ENCODE results near the gene INTS14. TPM values are rescaled to one million over a fixed set of nuclear protein-coding genes. Genes with fewer than 3 reads are reported as not detected.
A peak's percentile ranks its signal among the peaks of the same experiment; 100 is the strongest.

INTS14 gene
- total RNA-seq, 1 experiment from 2014 or later: 41.2 TPM

- Histone ChIP-seq H3K36me3 (ENCODE audit: control insufficient read depth, insufficient read depth, low read length) (no peaks in the 10 kb centered on the region), H3K27me3 (ENCODE audit: control insufficient read depth, insufficient read depth, low read length) (no peaks in the 10 kb centered on the region), H3K4me3 (ENCODE audit: low read depth in 2 of 2, low read length in 2 of 2) (no peak overlapping the region), H3K4me1 (ENCODE audit: control insufficient read depth, insufficient read depth, low read length) (peaks cover 6% of the 10 kb centered on the region; the same call in 1 of the 2 replicates), H3K27ac (ENCODE audit: low read length) (no peak overlapping the region), H3K9me3 (ENCODE audit: control insufficient read depth, insufficient read depth, low read depth, low read length) (no peaks in the 10 kb centered on the region)
- in situ Hi-C loops (cut with HindIII; ENCODE audit: low pct_unique_long_range_greater_than_20kb, low sequenced_read_pairs): no loop called here
- POLR2A ChIA-PET: no interaction called here
- DNase-seq (ENCODE audit: low read depth, low spot score) (no peak), ATAC-seq (0 out of 2 replicates have a peak, but pooled peaks have one; percentile 20)
- no TSS peak for BruUV-seq (replicated peaks)
- CTCF ChIA-PET: interaction anchor here (0.5 to 0.6 kb wide), 2 partner anchors 147 to 220 kb away, joined by 4 to 8 read pairs; no protein-coding TSS in a partner anchor
- intact Hi-C loops (cut with micrococcal nuclease; ENCODE audit: unreplicated experiment): no loop called here
- TF ChIP-seq POLR2AphosphoS5 (IDR thresholded peaks at IDR 0.05; ENCODE audit: low read depth, low read length) (no peak), TCF7L2 (IDR thresholded peaks at IDR 0.05; ENCODE audit: low read depth, low read length) (no peak), SIN3A (IDR thresholded peaks at IDR 0.05; ENCODE audit: borderline replicate concordance, insufficient read depth, low read depth, low read length) (no peak), REST (IDR thresholded peaks at IDR 0.05; ENCODE audit: insufficient read depth in 1 of 2, low read depth in 2 of 2, low read length in 1 of 2) (no peak)
Observed at GRCh38 chr15:65641768-65642475, 31.0 kb upstream of the INTS14 start.

GRCh38 chr15:65639509-65639908, 28.6 kb upstream of the INTS14 start:
- TF ChIP-seq POLR2AphosphoS5 (IDR thresholded peaks at IDR 0.05; ENCODE audit: low read depth, low read length) (no peak), CTCF (IDR thresholded peaks at IDR 0.05) (no peak), REST (IDR thresholded peaks at IDR 0.05; ENCODE audit: insufficient read depth in 1 of 2, low read depth in 2 of 2, low read length in 1 of 2) (no peak), SIN3A (IDR thresholded peaks at IDR 0.05; ENCODE audit: borderline replicate concordance, insufficient read depth, low read depth, low read length) (no peak), TCF7L2 (IDR thresholded peaks at IDR 0.05; ENCODE audit: low read depth, low read length) (no peak)
- intact Hi-C loops (cut with micrococcal nuclease; ENCODE audit: unreplicated experiment) (loop anchor here (10.0 kb wide), 1 partner anchor 185 kb away; no protein-coding TSS in a partner anchor), in situ Hi-C loops (cut with HindIII; ENCODE audit: low pct_unique_long_range_greater_than_20kb, low sequenced_read_pairs) (no loop called here)
- DNase-seq (ENCODE audit: low read depth, low spot score) (no peak), ATAC-seq (peak; percentile 21; the same call in 1 of the 2 replicates)
- Histone ChIP-seq H3K27ac (ENCODE audit: low read length) (no peak overlapping the region), H3K9me3 (ENCODE audit: control insufficient read depth, insufficient read depth, low read depth, low read length) (no peaks in the 10 kb centered on the region), H3K27me3 (ENCODE audit: control insufficient read depth, insufficient read depth, low read length) (no peaks in the 10 kb centered on the region), H3K4me1 (ENCODE audit: control insufficient read depth, insufficient read depth, low read length) (peaks cover 6% of the 10 kb centered on the region; the same call in 1 of the 2 replicates), H3K36me3 (ENCODE audit: control insufficient read depth, insufficient read depth, low read length) (no peaks in the 10 kb centered on the region), H3K4me3 (ENCODE audit: low read depth in 2 of 2, low read length in 2 of 2) (no peak overlapping the region)
- ChIA-PET POLR2A (no interaction called here), CTCF (interaction anchor here (0.5 to 0.6 kb wide), 3 partner anchors 88 to 298 kb away, joined by 3 to 4 read pairs (median 3); no protein-coding TSS in a partner anchor)
- BruUV-seq (replicated peaks): no TSS peak

Data from Panc1 (cell line).